GM19395 (cell line): ENCODE results near the gene RAB1B.
"Not testable (repeated sequence)": the region's sequence is repeated elsewhere in the genome, so short reads cannot be mapped to it uniquely, and the experiment has no call there.

ENCODE experiments used
- ATAC-seq: cut with Tn5 transposase; IDR thresholded peaks from one replicate; pipeline ENCODE4 v1.9.1; 2021; ENCODE audit warnings: mild to moderate bottlenecking, moderate library complexity; ENCODE audit not compliant: unreplicated experiment

The RAB1B gene

GRCh38 chr11:66317723-66318599 is 49.5 kb downstream of the RAB1B start:
- no peak for ATAC-seq

- no peak for ATAC-seq
Measured at GRCh38 chr11:66318600-66318970, 50.1 kb downstream of the RAB1B start.

- ATAC-seq = not testable (repeated sequence)
Measured at GRCh38 chr11:66320289-66320688, 51.9 kb downstream of the RAB1B start.

- ATAC-seq = not testable (repeated sequence)
Measured at GRCh38 chr11:66320748-66321147, 52.3 kb downstream of the RAB1B start.

GRCh38 chr11:66321606-66322005 is 53.2 kb downstream of the RAB1B start:
- no peak for ATAC-seq

GRCh38 chr11:66322732-66323427 is 54.4 kb downstream of the RAB1B start:
- ATAC-seq = no peak

GRCh38 chr11:66323684-66324083 is 55.2 kb downstream of the RAB1B start:
- ATAC-seq = no peak

GRCh38 chr11:66324664-66325063 is 56.2 kb downstream of the RAB1B start:
- no peak for ATAC-seq

- no peak for ATAC-seq
Measured at GRCh38 chr11:66325263-66325671, 56.8 kb downstream of the RAB1B start.

- no peak for ATAC-seq
Measured at GRCh38 chr11:66326261-66327111, 58.0 kb downstream of the RAB1B start.
